Heart left ventricle (tissue), 13 donors: ENCODE results near the gene GLUL.

Source experiments
- CTCF ChIP-seq, 12 donors: fragments of 200-600 bp; sonication (generic) in 4 of 12; IDR thresholded peaks; one replicate each; pipeline versions ENCODE4 v1.5.0 to v1.8.0; 2018 to 2022; ENCODE audit warnings: antibody characterized with exemption in 12 of 12, mild to moderate bottlenecking in 5 of 12
- POLR2A ChIP-seq, 2 donors: fragments of 450-650 bp; IDR thresholded peaks; one replicate each; pipeline ENCODE4 v1.6.1; 2017; ENCODE audit warnings: antibody characterized with exemption in 2 of 2, mild to moderate bottlenecking in 2 of 2, moderate library complexity in 2 of 2
- donor health status: ischemic (EF 13 %, LVEDD 7.1; RV severe dilation, severe dysfunction).
- donor health status: DM: no; HTN: yes; CAD: no.
- donor health status: DM: no; HTN: no; CAD: no.
- donor health status: ischemic (EF 25% LVEDD 6.9; RV normal size, moderate dysfunction).
- donor health status: ischemic (EF 25% LVEDD 5.7; RV mildly dilated, moderate dysfunction).
- donor health status: ischemic (EF 35%, LVEDD 5.7; RV mildly dilated, moderate dysfunction).
- donor health status: nonischemic (EF 11% LVEDD 7.7; RV severe dilation, severe dysfunction).
- donor health status: DM: yes; HTN: yes; CAD: no.
- donor health status: PGD.
- donor health status: ischemic (EF 29% LVEDD 5.4; RV normal size, mild dysfunction).
- donor health status: nonischemic (EF 23%, LVEDD 6.1; RV moderate dilation, normal function).

- TF ChIP-seq CTCF (IDR thresholded peaks at IDR 0.05) = no peak
- no peak for TF ChIP-seq POLR2A (IDR thresholded peaks at IDR 0.05)
Measured at GRCh38 chr1:182357171-182357570, 34.4 kb downstream of the GLUL start.
